PC-3 (cell line): Measurements from ENCODE around the gene LEP. TPM values are rescaled to one million over a fixed set of nuclear protein-coding genes. Genes with fewer than 3 reads are reported as not detected.

Experiments
- ATAC-seq: fragments of 200-7000 bp; cut with Tn5 transposase; 2 replicates; pipeline ENCODE4 v1.9.1; 2020; ENCODE audit warnings: mild to moderate bottlenecking, moderate library complexity
- BruUV-seq: library from RNA; stranded (reverse); fragments of 400-500 nt; replicated peaks from 2 replicates; lab custom pipeline; 2021; lab: Mats Ljungman, UMichigan
- CTCF ChIA-PET: fragments of 300-600 bp; sonication (Branson Sonifier 250); formaldehyde crosslinking; loops from one replicate; lab custom pipeline; 2022; ENCODE audit warnings: antibody characterized with exemption; lab: Charles Lee
- POLR2A ChIA-PET: fragments of 300-600 bp; sonication (Branson Sonifier 250); formaldehyde crosslinking; loops from one replicate; lab custom pipeline; 2022; ENCODE audit warnings: antibody characterized with exemption; ENCODE audit not compliant: unreplicated experiment; lab: Charles Lee
- DNase-seq: peaks from one replicate; pipeline ENCODE4 v3.0.0-alpha.2; 2015
- H2AFZ ChIP-seq: fragments of 300-600 bp; sonication (generic); 2 replicates; pipeline ENCODE4 v1.6.0; 2016; ENCODE audit warnings: antibody characterized with exemption, low read length
- H3F3A ChIP-seq: fragments of 300-600 bp; sonication (generic); one replicate; pipeline ENCODE4 v1.6.0; 2017; ENCODE audit warnings: antibody characterized with exemption, low read length, control low read depth, mild to moderate bottlenecking; ENCODE audit not compliant: unreplicated experiment
- H3K27ac ChIP-seq: fragments of 300-600 bp; sonication (generic); 2 replicates; pipeline ENCODE4 v1.5.1; 2016; ENCODE audit warnings: mild to moderate bottlenecking, low read length
- H3K27me3 ChIP-seq: fragments of 300-600 bp; sonication (generic); 2 replicates; pipeline ENCODE4 v1.6.1; 2016; ENCODE audit warnings: low read length, mixed read lengths
- H3K36me3 ChIP-seq: fragments of 300-600 bp; sonication (generic); 2 replicates; pipeline ENCODE4 v1.6.1; 2016; ENCODE audit warnings: low read depth, mixed run types, low read length, mixed read lengths
- H3K4me1 ChIP-seq: fragments of 300-600 bp; sonication (generic); 2 replicates; pipeline ENCODE4 v1.5.1; 2016; ENCODE audit warnings: low read length; ENCODE audit not compliant: insufficient read depth
- H3K4me2 ChIP-seq: fragments of 300-600 bp; sonication (generic); 2 replicates; pipeline ENCODE4 v1.6.0; 2016; ENCODE audit warnings: low read length
- H3K4me3 ChIP-seq: fragments of 300-600 bp; sonication (generic); 2 replicates; pipeline ENCODE4 v1.5.1; 2016; ENCODE audit warnings: mild to moderate bottlenecking, low read length, mixed read lengths
- H3K79me2 ChIP-seq: fragments of 300-600 bp; sonication (generic); 2 replicates; pipeline ENCODE4 v1.6.1; 2017; ENCODE audit warnings: low read length, mixed read lengths
- H3K9ac ChIP-seq: fragments of 300-600 bp; sonication (generic); 2 replicates; pipeline ENCODE4 v1.6.0; 2016; ENCODE audit warnings: mild to moderate bottlenecking, low read length
- H3K9me2 ChIP-seq: fragments of 300-600 bp; sonication (generic); replicated peaks from 2 replicates; pipeline ENCODE4 v1.6.1; 2016; ENCODE audit warnings: mixed run types, low read length, mixed read lengths
- H3K9me3 ChIP-seq: fragments of 300-600 bp; sonication (generic); 2 replicates; pipeline ENCODE4 v1.6.1; 2016; ENCODE audit warnings: low read length, mixed read lengths
- H4K20me1 ChIP-seq: fragments of 300-600 bp; sonication (generic); 2 replicates; pipeline ENCODE4 v1.6.1; 2016; ENCODE audit warnings: low read length, mixed read lengths
- EZH2 ChIP-seq: fragments of 300-600 bp; sonication (generic); IDR thresholded peaks from one replicate; pipeline ENCODE4 v1.6.1; 2017; ENCODE audit warnings: antibody characterized with exemption, mild to moderate bottlenecking, low read length; ENCODE audit not compliant: unreplicated experiment
- EZH2phosphoT487 ChIP-seq: fragments of 300-600 bp; sonication (generic); IDR thresholded peaks from 2 replicates; pipeline ENCODE4 v1.6.1; 2018; ENCODE audit warnings: mild to moderate bottlenecking, antibody characterized with exemption, low read length, borderline replicate concordance
- intact Hi-C: fragments of 100-400 bp; cut with micrococcal nuclease; formaldehyde crosslinking; loops from 2 replicates; pipeline ENCODE4 v1.9.0; 2023
- total RNA-seq: library from RNA; depleted of rRNA; stranded (reverse); fragments of >200 nt; gene quantifications from 2 replicates; pipeline ENCODE4 v1.2.3, GENCODE V29; 2014
- TF ChIP-seq, protein P1 (sequence below): fragments of 300-600 bp; sonication (generic); conservative IDR thresholded peaks from 2 replicates; pipeline ENCODE4 v1.5.1; 2017; ENCODE audit warnings: antibody characterized with exemption, low read depth, mild to moderate bottlenecking, low read length

LEP gene
- total RNA-seq, 1 experiment from 2014 or later, result not detected

DNA sequence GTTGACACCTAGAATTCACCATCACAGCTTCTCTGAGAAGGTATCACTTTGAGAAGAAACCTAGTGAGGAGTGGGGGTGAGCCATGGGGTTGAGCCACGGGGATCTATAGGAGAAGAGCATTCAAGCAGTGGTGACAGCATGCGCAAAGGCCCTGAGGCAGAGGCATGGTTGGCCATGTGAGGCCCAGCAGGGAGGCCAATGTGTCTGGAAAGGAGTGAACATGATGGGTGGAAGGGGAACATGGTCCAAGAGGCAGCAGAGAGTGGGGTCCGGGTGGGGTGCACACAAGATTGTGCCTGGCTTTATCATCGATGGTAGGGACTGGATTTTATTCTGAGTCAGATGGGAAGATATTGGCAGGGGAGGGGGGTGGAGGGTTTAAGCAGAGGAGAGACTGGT is 36.0 kb upstream of the LEP start:
- peaks cover 23% of the 10 kb centered on the region for H3K27me3 ChIP-seq

DNA sequence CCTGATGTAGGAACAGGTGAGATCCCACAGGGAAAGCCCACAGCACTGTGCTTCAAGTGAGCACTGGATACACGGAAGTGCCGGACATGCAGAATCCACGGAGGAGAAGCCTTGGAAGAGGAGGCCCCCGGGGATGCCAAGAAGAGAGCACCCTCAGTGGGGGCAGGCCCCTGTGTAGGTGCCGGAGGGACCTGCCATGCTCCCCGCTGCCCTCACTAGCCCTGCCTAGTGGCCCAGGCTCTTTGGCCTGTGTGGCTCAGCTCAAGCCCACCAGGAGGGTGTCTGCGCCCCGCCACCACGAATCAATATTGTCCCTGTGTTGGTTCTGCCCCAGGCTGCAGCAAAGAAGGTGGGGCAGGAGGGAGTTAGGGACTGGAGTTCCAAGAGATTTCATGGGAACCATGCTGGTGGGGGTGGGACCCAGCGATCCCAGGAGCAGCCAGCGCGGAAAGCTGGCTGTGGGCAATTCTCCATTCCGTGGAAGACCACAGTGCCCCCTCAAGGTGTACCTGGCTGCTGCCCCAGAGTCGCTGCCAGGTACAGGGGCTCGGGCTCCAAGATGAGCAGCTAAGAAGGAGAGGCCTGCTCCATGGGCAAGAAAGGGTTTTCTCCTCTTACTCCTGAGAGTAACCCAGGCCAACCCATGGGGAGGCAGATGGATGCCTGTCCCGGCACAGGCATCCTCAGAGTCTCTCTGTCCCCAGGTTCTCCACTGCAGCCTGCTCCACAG is 34.9 kb upstream of the LEP start:
- H3K4me1 ChIP-seq, result peaks cover 11% of the 10 kb centered on the region; the same call in 1 of the 2 replicates
- ChIA-PET CTCF (no interaction called here), POLR2A (no interaction called here)
- no peak overlapping the region for H2AFZ ChIP-seq
- H3F3A ChIP-seq, result no peaks in the 10 kb centered on the region
- no peaks in the 10 kb centered on the region for H3K9me2 ChIP-seq
- intact Hi-C loops, result loop anchor here (10.0 kb wide), 1 partner anchor 501 kb away; no protein-coding TSS in a partner anchor
- H3K79me2 ChIP-seq, result no peaks in the 10 kb centered on the region
- H3K9me3 ChIP-seq, result no peaks in the 10 kb centered on the region
- H3K27ac ChIP-seq, result no peak overlapping the region
- TF ChIP-seq EZH2phosphoT487 (no peak), EZH2 (no peak)
- H3K4me2 ChIP-seq, result no peak overlapping the region
- no peak overlapping the region for H3K9ac ChIP-seq
- no TSS peak for BruUV-seq
- ATAC-seq (no peak), DNase-seq (no peak)
- peaks cover 23% of the 10 kb centered on the region for H3K27me3 ChIP-seq
- H3K4me3 ChIP-seq, result no peak overlapping the region
- no peaks in the 10 kb centered on the region for H3K36me3 ChIP-seq
- H4K20me1 ChIP-seq, result no peaks in the 10 kb centered on the region

More for the DNA sequence above, 36.0 kb upstream of the LEP start:
- no peak overlapping the region for H3K9ac ChIP-seq
- no TSS peak for BruUV-seq
- 0 out of 2 replicates have a peak, but pooled peaks cover 1% of the 10 kb centered on the region for H3K4me1 ChIP-seq
- no peaks in the 10 kb centered on the region for H3K79me2 ChIP-seq
- H3F3A ChIP-seq, result no peaks in the 10 kb centered on the region
- no peak for ATAC-seq
- H3K9me2 ChIP-seq, result no peaks in the 10 kb centered on the region
- intact Hi-C loops, result loop anchor here (10.0 kb wide), 1 partner anchor 500 kb away; no protein-coding TSS in a partner anchor
- TF ChIP-seq EZH2 (no peak), EZH2phosphoT487 (no peak)
- TF ChIP-seq, protein P1, sequence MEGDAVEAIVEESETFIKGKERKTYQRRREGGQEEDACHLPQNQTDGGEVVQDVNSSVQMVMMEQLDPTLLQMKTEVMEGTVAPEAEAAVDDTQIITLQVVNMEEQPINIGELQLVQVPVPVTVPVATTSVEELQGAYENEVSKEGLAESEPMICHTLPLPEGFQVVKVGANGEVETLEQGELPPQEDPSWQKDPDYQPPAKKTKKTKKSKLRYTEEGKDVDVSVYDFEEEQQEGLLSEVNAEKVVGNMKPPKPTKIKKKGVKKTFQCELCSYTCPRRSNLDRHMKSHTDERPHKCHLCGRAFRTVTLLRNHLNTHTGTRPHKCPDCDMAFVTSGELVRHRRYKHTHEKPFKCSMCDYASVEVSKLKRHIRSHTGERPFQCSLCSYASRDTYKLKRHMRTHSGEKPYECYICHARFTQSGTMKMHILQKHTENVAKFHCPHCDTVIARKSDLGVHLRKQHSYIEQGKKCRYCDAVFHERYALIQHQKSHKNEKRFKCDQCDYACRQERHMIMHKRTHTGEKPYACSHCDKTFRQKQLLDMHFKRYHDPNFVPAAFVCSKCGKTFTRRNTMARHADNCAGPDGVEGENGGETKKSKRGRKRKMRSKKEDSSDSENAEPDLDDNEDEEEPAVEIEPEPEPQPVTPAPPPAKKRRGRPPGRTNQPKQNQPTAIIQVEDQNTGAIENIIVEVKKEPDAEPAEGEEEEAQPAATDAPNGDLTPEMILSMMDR, result no peak
- H3K36me3 ChIP-seq, result no peaks in the 10 kb centered on the region
- no peak for DNase-seq
- H3K9me3 ChIP-seq, result no peaks in the 10 kb centered on the region
- H3K4me3 ChIP-seq, result no peak overlapping the region
- H4K20me1 ChIP-seq, result no peaks in the 10 kb centered on the region
- ChIA-PET CTCF (no interaction called here), POLR2A (no interaction called here)
- no peak overlapping the region for H2AFZ ChIP-seq
- no peak overlapping the region for H3K27ac ChIP-seq
- H3K4me2 ChIP-seq, result no peak overlapping the region

DNA sequence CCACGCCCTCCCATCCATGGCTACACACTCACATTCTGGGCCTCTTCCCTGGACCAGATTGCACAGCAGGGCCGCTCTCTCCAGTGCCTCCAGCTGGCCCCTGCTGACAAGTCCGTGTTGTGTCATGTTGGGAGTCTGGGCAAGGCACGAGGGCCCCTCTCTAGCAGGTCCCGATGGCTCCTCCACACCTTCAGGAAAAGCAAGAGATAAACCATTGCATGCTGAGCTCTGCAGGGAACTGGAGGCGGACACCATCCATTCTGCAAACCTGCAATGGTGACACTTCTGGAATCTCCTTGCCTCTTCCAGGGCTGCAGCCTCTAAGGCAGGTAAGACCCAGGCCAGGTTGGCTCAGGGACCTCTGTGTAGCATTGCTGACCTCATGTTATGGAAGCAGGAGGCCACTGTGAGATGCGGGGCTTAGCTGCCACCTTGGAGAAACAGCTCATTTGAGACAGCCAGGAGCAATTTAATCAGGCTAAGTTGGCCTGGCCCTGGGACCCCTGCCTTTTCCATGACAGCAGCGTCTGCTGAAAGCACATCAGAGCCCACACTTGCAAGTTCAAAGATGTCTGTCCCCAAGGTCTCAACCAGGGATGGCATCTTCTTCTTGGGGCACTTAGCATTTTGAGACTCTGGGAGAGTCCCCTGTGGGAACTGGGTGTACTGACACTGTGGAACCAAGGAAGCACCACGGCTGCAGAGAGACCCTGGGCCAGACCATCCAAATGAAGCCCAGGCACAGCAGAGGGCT is 34.2 kb upstream of the LEP start:
- Histone ChIP-seq H3K4me1 (peaks cover 11% of the 10 kb centered on the region; the same call in 1 of the 2 replicates), H3K4me2 (no peak overlapping the region), H3K27me3 (peaks cover 21% of the 10 kb centered on the region), H3K9me3 (no peaks in the 10 kb centered on the region), H3K79me2 (no peaks in the 10 kb centered on the region), H3K4me3 (no peak overlapping the region), H3K9ac (no peak overlapping the region), H3F3A (no peaks in the 10 kb centered on the region), H3K9me2 (no peaks in the 10 kb centered on the region), H2AFZ (no peak overlapping the region), H4K20me1 (no peaks in the 10 kb centered on the region), H3K27ac (no peak overlapping the region), H3K36me3 (no peaks in the 10 kb centered on the region)
- intact Hi-C loops, result loop anchor here (10.0 kb wide), 1 partner anchor 502 kb away; no protein-coding TSS in a partner anchor
- ChIA-PET CTCF (interaction anchor here (0.6 kb wide), 1 partner anchor 71 kb away, joined by 3 read pairs; no protein-coding TSS in a partner anchor), POLR2A (no interaction called here)
- BruUV-seq, result no TSS peak
- DNase-seq (no peak), ATAC-seq (no peak)
- TF ChIP-seq, protein P1, result no peak
- no peak for TF ChIP-seq EZH2phosphoT487
- TF ChIP-seq EZH2, result no peak
